ENCODE measurements around the gene NANOS3. TPM values are rescaled to one million over a fixed set of nuclear protein-coding genes. Genes with fewer than 3 reads are reported as not detected.

The NANOS3 gene
- total and polyA plus RNA-seq, 9 of the 15 experiments (the other 6 are each of a cell fraction or from before 2014, with no cell fraction given): not detected

DNA sequence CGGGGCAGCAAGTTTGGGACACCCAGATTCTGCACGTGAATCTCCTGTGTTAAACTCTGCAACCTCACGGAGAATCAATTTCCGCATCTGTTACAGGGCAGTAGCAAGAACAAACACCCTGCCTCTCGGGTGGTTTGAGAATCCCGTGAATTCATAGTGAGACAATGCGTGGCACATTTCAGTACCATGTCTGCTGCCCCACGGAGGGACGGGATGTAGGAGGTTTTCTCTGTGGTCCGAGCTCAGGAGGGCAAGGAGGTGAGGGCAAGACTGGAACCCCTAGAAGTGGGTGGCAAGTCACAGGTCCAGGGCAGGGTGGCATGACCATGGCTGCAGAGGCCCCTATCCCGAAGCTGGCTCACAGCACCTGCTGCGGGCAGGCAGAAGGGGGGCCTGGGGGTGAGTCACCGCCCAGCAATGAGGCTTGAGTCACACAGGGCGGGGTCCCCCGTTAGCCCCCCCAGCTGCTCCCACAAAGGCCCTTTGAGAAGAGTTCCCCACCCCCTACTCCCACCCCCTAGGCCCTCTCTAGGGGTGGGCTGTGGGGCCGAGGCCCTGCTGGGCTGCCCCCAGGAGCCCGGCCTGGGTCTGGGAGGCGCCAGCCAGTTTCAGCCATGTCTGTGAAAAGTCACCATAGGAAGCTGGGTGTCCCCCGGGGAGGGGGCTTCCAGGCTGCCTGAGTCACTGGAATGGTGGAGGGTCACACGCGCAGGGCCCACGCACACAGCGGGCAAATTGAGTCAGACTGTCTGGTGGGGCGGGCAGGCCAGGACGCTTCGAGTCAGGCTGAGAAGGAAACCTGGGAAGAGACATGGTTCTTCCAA, 25.8 kb upstream of the NANOS3 start (continued):
- TF ChIP-seq REST (IDR thresholded peaks at IDR 0.05; ENCODE audit: borderline replicate concordance): no peak
- no peak for TF ChIP-seq REST (CRISPR knock-in tag; IDR thresholded peaks at IDR 0.05; ENCODE audit: low read depth)
- TF ChIP-seq ZNF175 (CRISPR knock-in tag; IDR thresholded peaks at IDR 0.05; ENCODE audit: low read depth): 0 out of 2 replicates have a peak, but pooled peaks have one; percentile 27
- no peak for TF ChIP-seq ZNF277 (CRISPR knock-in tag; IDR thresholded peaks at IDR 0.05; ENCODE audit: borderline replicate concordance)
- TF ChIP-seq, protein P1, sequence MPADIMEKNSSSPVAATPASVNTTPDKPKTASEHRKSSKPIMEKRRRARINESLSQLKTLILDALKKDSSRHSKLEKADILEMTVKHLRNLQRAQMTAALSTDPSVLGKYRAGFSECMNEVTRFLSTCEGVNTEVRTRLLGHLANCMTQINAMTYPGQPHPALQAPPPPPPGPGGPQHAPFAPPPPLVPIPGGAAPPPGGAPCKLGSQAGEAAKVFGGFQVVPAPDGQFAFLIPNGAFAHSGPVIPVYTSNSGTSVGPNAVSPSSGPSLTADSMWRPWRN (IDR thresholded peaks at IDR 0.05; ENCODE audit: low read depth): no peak
- TF ChIP-seq ZNF324 (CRISPR knock-in tag; IDR thresholded peaks at IDR 0.05): no peak
- TF ChIP-seq ZNF507 (tag; conservative IDR thresholded peaks at IDR 0.05): no peak
- TF ChIP-seq, protein P2, sequence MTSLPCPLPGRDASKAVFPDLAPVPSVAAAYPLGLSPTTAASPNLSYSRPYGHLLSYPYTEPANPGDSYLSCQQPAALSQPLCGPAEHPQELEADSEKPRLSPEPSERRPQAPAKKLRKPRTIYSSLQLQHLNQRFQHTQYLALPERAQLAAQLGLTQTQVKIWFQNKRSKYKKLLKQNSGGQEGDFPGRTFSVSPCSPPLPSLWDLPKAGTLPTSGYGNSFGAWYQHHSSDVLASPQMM (CRISPR knock-in tag; IDR thresholded peaks at IDR 0.05): no peak
- no peak for TF ChIP-seq MAFK (IDR thresholded peaks at IDR 0.05; ENCODE audit: low read length)
- no peak for TF ChIP-seq PTBP1 (IDR thresholded peaks at IDR 0.05; ENCODE audit: low read depth, low read length)
- TF ChIP-seq CHD2 (IDR thresholded peaks at IDR 0.05; ENCODE audit: low read depth, low read length): no peak
- TF ChIP-seq ZNF146 (CRISPR knock-in tag; IDR thresholded peaks at IDR 0.05; ENCODE audit: unreplicated experiment): no peak
- TF ChIP-seq NR2F6 (CRISPR knock-in tag; IDR thresholded peaks at IDR 0.05): no peak
- TF ChIP-seq, protein P3, sequence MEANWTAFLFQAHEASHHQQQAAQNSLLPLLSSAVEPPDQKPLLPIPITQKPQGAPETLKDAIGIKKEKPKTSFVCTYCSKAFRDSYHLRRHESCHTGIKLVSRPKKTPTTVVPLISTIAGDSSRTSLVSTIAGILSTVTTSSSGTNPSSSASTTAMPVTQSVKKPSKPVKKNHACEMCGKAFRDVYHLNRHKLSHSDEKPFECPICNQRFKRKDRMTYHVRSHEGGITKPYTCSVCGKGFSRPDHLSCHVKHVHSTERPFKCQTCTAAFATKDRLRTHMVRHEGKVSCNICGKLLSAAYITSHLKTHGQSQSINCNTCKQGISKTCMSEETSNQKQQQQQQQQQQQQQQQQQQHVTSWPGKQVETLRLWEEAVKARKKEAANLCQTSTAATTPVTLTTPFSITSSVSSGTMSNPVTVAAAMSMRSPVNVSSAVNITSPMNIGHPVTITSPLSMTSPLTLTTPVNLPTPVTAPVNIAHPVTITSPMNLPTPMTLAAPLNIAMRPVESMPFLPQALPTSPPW (CRISPR knock-in tag; IDR thresholded peaks at IDR 0.05): peak; percentile 100
